GM19099 (cell line): ENCODE results near the gene PYURF.

Source experiments
- POLR2A ChIP-seq: IDR thresholded peaks from 3 replicates; pipeline ENCODE4 v1.6.1; 2011; ENCODE audit warnings: low read depth; ENCODE audit not compliant: insufficient read length; ENCODE audit errors: extremely low read depth

PYURF gene

GRCh38 chr4:88518911-88519310 is 4.7 kb downstream of the PYURF start:
- TF ChIP-seq POLR2A: no peak

DNA sequence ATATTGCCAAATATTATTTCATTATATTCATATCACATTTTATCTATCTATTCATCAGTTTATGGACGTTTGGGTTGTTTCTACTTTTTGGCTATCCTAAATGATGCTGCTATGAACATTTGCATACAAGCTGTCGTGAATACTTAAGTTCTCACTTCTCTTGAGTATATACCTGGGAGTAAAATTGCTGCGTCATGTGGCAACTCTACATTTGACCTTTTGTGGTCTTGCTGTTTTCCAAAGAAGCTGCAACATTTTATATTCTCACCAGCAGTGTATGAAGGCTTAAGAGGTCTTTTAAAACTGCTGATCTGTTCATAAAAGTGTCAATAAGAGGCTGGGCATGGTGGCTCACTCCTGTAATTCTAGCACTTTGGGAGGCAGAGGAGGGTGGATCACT is 5.8 kb downstream of the PYURF start:
- TF ChIP-seq POLR2A: no peak

- TF ChIP-seq POLR2A: no peak
These were observed 6.8 kb downstream of the PYURF start for GRCh38 chr4:88516746-88517145.

DNA sequence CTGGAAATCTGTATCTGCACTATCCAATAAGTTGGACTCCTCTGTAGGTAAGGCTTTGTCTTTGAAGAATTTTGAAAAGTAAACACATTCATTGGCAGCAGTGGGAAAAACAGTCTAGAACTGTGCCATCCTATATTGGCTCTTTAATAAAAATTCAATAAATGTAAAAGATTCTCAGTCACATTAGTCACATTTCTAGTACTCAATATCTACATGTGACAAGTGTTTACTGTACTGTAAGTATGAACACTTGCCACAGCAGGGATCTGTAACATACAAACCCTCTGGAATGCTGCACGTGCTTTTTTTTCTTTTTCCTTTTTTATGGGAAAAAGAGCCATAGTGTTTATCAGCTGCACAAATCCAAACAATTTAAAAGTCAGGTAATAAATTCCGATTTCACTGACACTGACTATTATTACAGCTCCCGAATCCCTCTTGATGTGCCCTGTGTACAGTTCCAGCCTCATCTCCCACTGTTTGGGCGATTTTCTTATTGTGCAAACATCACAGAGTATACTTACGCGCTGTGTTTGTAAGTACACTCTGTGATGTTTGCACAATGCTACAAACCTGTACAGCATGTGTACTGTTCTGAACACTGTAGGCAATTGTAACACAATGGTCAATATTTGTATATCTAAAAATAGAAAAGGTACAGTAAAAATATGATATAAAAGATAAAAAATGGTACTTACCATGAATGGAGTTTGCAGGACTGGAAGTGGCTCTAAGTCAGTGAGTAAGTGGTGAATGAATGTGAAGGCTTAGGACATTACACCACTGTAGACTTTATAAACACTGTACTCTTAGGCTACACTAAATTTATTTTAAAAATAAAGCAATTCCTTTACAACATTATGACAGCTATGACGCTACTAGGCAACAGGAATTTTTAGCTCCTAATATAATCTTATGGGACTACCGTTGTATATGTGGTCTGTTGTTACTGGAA is 8.7 kb downstream of the PYURF start:
- TF ChIP-seq POLR2A: no peak

DNA sequence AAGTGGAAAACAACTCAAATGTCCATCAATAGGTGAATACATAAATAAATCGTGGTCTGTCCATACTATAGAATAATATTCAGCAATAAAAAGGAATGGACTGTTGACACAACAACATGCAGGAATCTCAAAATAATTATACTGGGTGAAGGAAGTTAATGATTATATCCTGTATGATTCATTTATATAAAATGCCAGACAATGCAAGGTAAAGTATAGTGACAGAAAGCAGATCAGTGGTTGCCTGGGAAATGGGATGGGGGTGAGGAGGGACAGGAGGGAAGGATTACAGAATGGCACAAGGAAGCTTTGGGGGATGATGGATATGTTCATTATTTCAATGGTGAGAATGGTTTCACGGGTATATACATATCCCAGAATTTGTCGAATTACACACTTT is 12.3 kb downstream of the PYURF start:
- TF ChIP-seq POLR2A: no peak

DNA sequence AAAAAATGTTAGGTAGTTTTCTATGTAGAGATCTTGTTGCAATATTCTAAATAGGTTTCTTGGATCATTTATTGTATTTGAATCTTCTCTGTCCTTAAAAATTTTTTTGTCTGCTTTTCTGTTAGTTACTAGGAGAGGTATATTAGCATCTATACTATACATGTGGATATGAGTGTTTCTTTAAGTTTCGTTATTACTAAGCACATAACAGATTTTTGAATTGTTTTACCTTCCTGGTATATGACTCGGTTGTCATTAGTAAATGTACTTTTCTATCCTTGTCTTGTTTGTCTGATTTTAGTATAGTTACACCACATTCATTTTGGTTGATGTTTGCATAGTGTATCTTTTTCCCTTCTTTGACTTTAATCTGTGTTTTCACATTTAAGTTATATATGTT is 20.2 kb downstream of the PYURF start:
- TF ChIP-seq POLR2A: no peak

GRCh38 chr4:88497859-88498409 is 25.6 kb downstream of the PYURF start:
- TF ChIP-seq POLR2A: no peak

- no peak for TF ChIP-seq POLR2A
These were observed 34.3 kb downstream of the PYURF start for GRCh38 chr4:88489100-88489761.

- TF ChIP-seq POLR2A: no peak
These were observed 42.0 kb downstream of the PYURF start for GRCh38 chr4:88481537-88481936.

DNA sequence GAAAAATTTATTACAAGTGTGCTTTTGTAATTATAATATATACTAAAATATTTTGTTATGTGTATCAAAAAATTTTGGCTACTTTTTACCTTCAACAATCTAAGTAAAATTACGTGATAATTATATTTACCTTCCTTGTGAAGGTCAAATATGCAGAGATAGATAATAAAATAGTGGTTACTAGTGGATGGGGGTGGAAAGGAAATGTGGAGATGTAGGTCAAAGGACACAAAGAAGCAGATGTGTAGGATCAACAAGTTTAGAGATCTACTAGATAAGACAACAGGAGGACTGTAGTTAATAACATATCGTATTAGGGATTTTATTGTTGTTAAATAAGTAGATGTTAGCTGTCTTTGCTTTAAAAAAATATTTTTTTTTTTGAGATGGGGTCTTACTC is 45.3 kb downstream of the PYURF start:
- TF ChIP-seq POLR2A: no peak

DNA sequence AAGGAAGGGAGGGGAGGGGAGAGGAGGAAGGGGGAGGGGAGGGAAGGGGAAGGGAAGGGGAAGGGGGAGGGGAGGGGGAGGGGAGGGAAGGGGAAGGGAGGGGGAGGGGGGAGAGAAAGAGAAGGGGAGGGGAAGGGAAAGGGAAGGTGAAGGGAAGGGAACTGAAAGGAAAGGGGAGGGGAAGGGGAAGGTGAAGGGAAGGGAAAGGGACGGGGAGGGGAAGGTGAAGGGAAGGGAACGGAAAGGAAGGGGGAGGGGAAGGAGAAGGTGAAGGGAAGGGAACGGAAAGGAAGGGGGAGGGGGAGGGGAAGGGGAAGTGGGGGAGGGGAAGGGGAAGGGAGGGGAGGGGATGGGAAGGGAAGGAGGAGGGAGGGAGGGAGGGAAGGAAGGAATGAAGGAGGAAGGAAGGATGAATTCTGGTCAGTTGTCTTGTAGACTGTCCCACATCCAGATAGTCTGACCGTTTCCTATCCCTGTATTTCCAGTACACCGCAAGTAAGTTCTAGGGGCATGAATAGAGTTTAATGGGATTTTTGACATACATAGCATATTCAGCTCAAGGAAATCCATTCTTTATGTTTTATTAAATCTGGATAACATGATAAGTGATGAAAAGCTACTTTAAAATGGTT is 46.2 kb downstream of the PYURF start:
- no peak for TF ChIP-seq POLR2A
